ENCODE results near the gene REXO4. TPM values are rescaled to one million over a fixed set of nuclear protein-coding genes. Genes with fewer than 3 reads are reported as not detected.
A peak's percentile ranks its signal among the peaks of the same experiment; 100 is the strongest.

Gene REXO4
- total and polyA plus RNA-seq, 2 of the 13 experiments (the other 11 are each of a cell fraction or from before 2014, with no cell fraction given) = 18.5 to 30.4 TPM

DNA sequence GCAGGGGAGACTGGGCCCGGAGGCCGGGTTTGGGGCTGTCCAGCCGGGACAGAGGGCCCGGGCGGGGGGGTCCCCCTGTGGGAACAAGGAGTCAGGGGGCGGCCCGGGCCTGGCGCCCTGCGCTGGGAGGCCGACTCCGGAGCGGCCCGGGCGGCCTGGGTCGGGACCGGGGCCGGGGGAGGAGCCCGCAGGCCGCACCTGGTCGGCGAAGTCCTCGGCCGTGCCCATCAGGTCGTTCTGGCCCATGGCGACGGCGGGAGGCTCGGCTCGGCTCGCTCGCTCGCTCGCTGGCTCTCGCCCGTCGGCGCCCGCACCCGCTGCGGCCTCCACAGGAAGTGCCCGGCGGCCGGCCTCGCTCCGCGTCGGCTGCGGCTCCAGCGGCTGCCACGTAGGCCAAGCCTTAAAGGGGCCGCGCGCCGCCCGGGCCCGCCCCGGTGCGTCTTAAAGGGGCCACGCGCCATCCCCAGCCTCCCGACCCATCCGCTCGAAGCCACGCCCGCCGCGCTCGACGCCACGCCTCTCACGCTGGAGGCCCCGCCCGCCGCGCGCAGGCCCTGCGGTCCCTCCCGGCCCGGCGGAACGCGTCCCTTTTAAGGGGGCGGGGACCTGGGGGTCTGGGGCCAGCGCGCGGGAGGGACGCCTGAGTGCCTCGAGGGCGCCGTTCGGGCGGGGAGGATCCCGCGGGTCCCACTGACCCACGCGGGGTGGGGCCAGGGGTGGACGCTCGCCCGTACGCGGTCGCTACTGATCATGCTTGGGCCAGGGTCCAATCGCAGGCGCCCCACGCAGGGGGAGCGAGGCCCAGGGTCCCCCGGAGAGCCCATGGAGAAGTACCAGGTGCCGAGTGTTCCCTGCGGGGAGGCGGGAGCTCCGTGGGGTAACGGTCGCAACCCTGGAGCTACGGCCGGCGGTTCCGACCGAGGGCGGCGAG lies 41.8 kb downstream of the REXO4 start, which contains the start of the genes STKLD1 and SURF4 (continued):
- no peak for TF ChIP-seq GATA4 (IDR thresholded peaks at IDR 0.05; ENCODE audit: borderline replicate concordance, low read depth)
- TF ChIP-seq HOXA3 (CRISPR knock-in tag; IDR thresholded peaks at IDR 0.05) = peak; percentile 84
- TF ChIP-seq, protein P1, sequence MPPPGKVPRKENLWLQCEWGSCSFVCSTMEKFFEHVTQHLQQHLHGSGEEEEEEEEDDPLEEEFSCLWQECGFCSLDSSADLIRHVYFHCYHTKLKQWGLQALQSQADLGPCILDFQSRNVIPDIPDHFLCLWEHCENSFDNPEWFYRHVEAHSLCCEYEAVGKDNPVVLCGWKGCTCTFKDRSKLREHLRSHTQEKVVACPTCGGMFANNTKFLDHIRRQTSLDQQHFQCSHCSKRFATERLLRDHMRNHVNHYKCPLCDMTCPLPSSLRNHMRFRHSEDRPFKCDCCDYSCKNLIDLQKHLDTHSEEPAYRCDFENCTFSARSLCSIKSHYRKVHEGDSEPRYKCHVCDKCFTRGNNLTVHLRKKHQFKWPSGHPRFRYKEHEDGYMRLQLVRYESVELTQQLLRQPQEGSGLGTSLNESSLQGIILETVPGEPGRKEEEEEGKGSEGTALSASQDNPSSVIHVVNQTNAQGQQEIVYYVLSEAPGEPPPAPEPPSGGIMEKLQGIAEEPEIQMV (CRISPR knock-in tag; IDR thresholded peaks at IDR 0.05; ENCODE audit: low read depth) = peak; percentile 66; the same call in 1 of the 2 replicates
- TF ChIP-seq SMYD3 (CRISPR knock-in tag; IDR thresholded peaks at IDR 0.05) = 0 out of 2 replicates have a peak, but pooled peaks have one; percentile 68
- no peak for TF ChIP-seq ZNF207 (IDR thresholded peaks at IDR 0.05; ENCODE audit: borderline replicate concordance)
- 0 out of 2 replicates have a peak, but pooled peaks have one; percentile 6 for TF ChIP-seq KMT2B (CRISPR knock-in tag; IDR thresholded peaks at IDR 0.05)
- peak; percentile 76; the same call in 1 of the 2 replicates for TF ChIP-seq ZBTB7B (CRISPR knock-in tag; IDR thresholded peaks at IDR 0.05)
- 0 out of 2 replicates have a peak, but pooled peaks have one; percentile 35 for TF ChIP-seq ZNF674 (CRISPR knock-in tag; IDR thresholded peaks at IDR 0.05; ENCODE audit: low read depth)
- 0 out of 2 replicates have a peak, but pooled peaks have one; percentile 15 for TF ChIP-seq ZNF333 (CRISPR knock-in tag; IDR thresholded peaks at IDR 0.05; ENCODE audit: borderline replicate concordance)
- TF ChIP-seq, protein P2, sequence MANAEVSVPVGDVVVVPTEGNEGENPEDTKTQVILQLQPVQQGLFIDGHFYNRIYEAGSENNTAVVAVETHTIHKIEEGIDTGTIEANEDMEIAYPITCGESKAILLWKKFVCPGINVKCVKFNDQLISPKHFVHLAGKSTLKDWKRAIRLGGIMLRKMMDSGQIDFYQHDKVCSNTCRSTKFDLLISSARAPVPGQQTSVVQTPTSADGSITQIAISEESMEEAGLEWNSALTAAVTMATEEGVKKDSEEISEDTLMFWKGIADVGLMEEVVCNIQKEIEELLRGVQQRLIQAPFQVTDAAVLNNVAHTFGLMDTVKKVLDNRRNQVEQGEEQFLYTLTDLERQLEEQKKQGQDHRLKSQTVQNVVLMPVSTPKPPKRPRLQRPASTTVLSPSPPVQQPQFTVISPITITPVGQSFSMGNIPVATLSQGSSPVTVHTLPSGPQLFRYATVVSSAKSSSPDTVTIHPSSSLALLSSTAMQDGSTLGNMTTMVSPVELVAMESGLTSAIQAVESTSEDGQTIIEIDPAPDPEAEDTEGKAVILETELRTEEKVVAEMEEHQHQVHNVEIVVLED (CRISPR knock-in tag; IDR thresholded peaks at IDR 0.05; ENCODE audit: borderline replicate concordance) = peak; percentile 90
- TF ChIP-seq ZNF430 (CRISPR knock-in tag; IDR thresholded peaks at IDR 0.05) = peak; percentile 24; the same call in 1 of the 2 replicates
- peak; percentile 59; the same call in 1 of the 2 replicates for TF ChIP-seq RXRA (CRISPR knock-in tag; IDR thresholded peaks at IDR 0.05)
- no peak for TF ChIP-seq ZNF367 (CRISPR knock-in tag; IDR thresholded peaks at IDR 0.05; ENCODE audit: borderline replicate concordance)
- TF ChIP-seq ZMAT3 (CRISPR knock-in tag; conservative IDR thresholded peaks at IDR 0.05) = 0 out of 2 replicates have a peak, but pooled peaks have one; percentile 61
- peak; percentile 51; the same call in 1 of the 2 replicates for TF ChIP-seq ETV5 (CRISPR knock-in tag; IDR thresholded peaks at IDR 0.05; ENCODE audit: borderline replicate concordance)
- no peak for TF ChIP-seq ATM (IDR thresholded peaks at IDR 0.05; ENCODE audit: borderline replicate concordance)
- TF ChIP-seq CCAR2 (optimal IDR thresholded peaks at IDR 0.05; ENCODE audit: low read depth, low read length) = no peak
- TF ChIP-seq ATF7-NPFF (CRISPR knock-in tag; IDR thresholded peaks at IDR 0.05; ENCODE audit: low read depth) = peak; percentile 88
- TF ChIP-seq PAX8 (CRISPR knock-in tag; IDR thresholded peaks at IDR 0.05; ENCODE audit: borderline replicate concordance) = no peak
- peak; percentile 31; the same call in 1 of the 2 replicates for TF ChIP-seq RELA (CRISPR knock-in tag; IDR thresholded peaks at IDR 0.05)
- TF ChIP-seq ZNF235 (CRISPR knock-in tag; IDR thresholded peaks at IDR 0.05; ENCODE audit: borderline replicate concordance) = no peak
- TF ChIP-seq, protein P3, sequence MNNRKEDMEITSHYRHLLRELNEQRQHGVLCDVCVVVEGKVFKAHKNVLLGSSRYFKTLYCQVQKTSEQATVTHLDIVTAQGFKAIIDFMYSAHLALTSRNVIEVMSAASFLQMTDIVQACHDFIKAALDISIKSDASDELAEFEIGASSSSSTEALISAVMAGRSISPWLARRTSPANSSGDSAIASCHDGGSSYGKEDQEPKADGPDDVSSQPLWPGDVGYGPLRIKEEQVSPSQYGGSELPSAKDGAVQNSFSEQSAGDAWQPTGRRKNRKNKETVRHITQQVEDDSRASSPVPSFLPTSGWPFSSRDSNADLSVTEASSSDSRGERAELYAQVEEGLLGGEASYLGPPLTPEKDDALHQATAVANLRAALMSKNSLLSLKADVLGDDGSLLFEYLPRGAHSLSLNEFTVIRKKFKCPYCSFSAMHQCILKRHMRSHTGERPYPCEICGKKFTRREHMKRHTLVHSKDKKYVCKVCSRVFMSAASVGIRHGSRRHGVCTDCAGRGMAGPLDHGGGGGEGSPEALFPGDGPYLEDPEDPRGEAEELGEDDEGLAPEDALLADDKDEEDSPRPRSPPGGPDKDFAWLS (CRISPR knock-in tag; IDR thresholded peaks at IDR 0.05; ENCODE audit: borderline replicate concordance) = 0 out of 2 replicates have a peak, but pooled peaks have one; percentile 15
- 0 out of 2 replicates have a peak, but pooled peaks have one; percentile 80 for TF ChIP-seq ZNF83 (CRISPR knock-in tag; IDR thresholded peaks at IDR 0.05; ENCODE audit: borderline replicate concordance)
- peak; percentile 82; the same call in 1 of the 2 replicates for TF ChIP-seq ZNF383 (CRISPR knock-in tag; IDR thresholded peaks at IDR 0.05; ENCODE audit: borderline replicate concordance)
